ENCODE data around the gene STN1.
"Not testable (repeated sequence)": the region's sequence is repeated elsewhere in the genome, so short reads cannot be mapped to it uniquely, and the experiment has no call there.

The STN1 gene

DNA sequence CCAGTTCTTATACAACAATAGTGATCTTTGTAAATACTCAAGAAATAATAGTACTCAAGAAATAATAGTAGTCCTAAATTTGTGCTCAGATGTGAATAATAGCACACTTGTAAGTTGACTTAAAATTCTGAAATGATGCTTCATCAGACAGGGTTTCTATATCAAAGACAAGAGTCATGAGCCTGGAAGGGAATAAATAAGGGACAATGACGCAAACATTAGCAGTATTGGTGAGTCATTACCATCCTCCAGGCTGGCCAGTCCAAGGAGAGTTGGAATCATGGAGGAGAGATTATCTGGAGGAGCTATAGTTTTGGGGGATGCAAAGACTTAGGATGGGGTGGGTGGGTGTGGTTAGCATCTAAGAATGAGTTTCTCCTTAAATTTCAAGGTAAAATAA lies 56.5 kb downstream of the STN1 start:
- no peak for DNase-seq (ENCODE audit: low spot score)

DNA sequence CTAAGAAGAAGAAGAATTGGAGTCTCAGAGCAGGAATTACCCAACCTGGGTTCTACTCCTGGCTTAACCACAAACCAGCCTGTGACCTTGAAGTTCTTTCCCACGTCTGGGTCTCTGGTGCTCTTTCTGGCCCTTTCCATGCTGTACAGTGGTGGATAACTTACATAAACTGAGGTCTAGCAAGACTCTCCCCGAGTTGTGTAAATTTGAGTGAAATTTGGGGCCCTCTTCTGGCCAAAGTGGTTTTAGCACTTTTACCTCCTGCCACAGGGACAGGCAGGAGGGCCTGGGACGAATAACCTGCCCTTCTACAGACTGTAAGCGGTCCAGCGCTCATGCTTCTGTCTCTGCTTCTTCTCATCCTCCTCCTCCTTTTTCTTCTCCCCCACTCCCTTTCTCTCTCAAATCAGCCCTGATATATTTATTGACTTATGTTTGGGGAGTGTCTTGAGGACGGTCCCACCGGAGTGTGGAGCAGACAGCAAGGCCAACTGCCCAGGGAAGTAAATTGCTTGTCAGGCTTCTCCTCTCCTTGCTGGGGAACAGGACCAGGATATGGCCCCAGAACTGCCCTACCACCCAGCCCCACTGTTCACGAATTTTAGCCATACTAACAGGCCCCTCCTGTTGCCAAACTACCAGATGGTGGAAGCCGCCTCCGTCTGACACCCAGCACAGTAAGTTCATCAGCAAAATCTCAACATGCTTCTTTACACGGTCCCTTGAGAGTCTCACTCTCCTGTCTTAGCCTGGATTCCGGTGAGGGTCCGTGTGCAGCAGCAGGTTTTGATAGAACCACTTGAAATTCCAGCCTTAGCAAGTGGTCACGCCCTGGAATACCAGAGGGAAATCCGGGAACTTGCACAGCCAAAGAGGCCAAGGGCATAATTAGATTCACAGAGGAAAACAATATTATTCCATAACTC lies 58.6 kb downstream of the STN1 start:
- DNase-seq (ENCODE audit: low spot score) = peak; percentile 72

DNA sequence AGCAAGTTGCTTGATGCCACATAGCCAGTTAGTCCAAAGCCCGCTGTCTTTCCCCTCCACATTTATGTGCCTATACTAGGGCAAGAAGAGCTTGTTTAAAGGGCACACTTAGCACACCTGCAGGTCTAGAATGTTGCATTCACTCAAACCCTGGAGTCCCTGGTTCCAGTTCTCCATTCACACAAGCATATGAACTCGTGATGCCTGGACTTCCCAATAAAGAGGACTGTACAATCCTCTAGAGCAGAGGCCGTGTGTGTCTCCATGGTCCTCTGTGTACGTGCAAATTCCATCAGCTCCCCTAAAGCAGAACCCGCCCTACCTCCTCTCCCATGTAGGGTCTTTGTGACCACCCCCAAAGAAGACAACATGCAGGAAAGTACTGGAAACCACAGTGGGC lies 59.6 kb downstream of the STN1 start:
- DNase-seq (ENCODE audit: low spot score) = no peak

DNA sequence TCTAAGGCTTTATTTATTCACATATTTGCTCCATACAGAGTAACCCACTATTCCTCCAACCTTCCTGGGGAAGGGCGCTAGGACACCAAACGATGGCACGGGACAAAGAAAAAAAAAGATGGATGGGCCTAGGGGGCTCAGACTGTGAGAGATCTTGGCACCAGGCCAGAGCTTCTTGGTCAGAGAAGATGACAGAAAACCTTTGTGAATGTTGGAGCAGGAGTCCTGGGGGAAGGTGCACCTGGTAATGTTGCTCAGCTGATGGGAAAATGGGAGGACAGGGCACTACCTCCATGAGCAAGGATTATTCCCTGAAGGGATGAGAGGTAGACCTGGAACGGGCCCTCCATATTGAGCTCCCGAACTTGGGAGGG lies 61.2 kb downstream of the STN1 start:
- no peak for DNase-seq (ENCODE audit: low spot score)

DNA sequence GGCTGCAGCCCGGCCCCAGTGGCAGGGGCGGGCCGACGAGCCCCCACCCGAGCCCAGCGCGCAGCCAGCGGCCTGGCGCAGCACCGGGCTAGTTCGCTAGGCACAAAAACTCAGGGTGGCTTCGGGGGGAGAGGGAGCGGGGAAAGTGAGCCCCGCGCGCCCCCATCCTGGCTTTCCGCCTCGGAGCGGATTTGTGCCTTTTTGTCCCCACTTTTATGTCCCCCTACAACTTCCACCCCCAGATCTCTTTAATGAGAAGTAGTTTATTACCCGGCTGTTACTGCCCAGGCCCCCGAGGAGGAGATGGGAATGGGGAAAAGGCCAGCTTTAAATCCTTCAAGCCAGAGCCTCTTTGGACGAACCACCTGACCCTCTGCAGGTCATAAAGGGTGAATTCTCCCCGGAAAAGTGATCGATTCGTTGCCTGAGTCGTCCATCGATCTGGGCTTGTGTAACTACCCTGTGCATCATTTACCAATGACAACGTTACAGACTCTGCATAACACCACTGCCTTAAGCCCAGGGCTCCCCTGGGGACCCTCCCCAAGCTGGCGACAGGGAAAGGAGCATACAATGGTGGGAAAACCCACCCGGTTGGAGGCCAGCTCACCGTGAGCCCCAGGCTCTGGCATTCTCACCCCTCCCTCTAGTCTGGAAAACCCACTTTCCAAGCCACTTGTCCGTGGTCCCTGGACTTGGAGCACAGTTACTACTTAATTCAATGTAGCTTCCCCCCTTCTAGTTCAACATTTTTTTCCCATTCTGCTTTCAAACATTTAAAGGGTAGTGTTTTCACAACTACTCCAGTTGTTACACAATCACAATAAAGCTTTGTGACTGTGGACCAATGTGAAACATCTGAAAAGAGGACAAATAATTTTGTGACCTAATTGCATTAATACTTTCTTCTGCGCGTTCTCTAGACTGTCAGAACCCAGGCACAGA lies 61.9 kb downstream of the STN1 start:
- no peak for DNase-seq (ENCODE audit: low spot score)

DNA sequence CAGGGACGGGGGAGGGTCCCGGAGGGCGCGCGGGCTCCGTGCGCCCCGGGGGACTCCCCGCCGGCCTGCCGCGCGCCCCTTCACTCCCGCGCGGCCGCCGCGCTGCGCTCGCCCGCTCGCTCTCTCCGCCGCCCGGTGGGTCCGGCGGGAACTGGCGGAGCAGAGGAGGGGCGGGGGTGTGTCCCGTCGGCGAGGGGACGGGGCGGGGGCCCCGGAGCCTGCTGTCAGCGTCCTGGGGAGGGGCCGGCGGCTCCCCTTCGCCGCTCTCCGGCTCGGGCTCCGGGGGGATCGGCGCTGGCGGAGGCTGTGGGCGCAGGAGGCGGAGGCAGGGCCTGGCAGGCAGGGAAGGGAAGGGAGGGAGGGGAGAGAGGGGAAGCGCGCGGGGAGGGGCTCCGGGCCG lies 62.6 kb downstream of the STN1 start, which contains the start of gene SH3PXD2A:
TSS of gene SH3PXD2A (minus strand) at position 153 of the 400 bp plus-strand sequence. CDS start 310 bp downstream, outside the sequence.
- DNase-seq (ENCODE audit: low spot score) = peak; percentile 77

DNA sequence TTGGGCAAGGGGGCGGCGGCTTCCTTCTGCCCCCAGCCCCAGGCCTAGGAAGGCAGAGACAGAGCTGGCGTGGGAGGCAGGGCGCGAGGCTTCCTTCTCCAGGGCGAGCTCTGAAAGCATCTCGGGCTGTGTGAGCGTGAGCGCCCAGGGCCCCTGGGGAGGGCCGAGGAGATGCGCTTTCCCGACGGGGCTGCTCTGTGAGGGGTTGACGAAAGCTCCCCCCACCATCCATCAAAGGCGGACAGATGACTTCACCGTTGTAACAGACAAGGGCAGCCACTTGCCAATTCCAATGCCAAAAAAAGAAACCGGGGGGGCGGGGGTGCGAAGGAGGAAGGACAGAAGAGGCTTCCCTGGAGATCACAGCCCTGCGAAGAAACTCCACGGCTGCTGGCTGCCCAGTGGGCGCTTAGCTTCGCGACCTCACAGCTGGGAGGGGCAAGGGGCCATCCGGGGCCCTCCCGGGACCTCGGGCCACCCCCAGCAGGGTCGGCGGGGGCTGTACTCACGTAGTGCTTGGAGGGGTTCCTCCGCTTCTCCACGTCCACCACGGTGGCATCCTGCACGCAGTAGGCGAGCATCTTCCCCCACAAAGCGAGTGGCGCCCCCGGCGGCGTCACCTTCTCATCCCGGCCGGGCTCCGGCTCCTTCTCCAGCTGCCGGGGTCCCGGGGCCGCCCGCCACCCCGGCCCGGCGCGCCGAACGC lies 63.1 kb downstream of the STN1 start:
- DNase-seq (ENCODE audit: low spot score) = peak; percentile 79

DNA sequence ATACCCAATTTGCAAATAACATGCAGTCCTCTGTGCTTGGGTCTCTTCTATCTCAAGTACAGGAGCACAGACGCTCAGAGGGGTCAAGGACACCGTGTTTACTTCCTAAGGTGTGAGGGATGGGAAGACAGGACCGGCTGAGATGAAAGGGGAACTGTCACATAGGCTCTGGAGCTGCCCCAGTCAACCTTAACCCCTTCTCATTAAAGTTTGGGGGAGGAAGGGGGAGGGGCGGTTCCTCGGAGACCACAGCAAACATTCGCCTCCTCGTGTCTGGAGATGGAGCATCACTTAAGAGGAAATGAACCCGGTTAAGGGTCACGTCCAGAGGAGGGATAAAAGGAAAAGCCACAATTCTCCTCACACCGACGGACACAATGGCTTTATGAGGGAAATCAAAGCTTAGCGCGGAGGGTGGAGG lies 63.7 kb downstream of the STN1 start:
- no peak for DNase-seq (ENCODE audit: low spot score)

DNA sequence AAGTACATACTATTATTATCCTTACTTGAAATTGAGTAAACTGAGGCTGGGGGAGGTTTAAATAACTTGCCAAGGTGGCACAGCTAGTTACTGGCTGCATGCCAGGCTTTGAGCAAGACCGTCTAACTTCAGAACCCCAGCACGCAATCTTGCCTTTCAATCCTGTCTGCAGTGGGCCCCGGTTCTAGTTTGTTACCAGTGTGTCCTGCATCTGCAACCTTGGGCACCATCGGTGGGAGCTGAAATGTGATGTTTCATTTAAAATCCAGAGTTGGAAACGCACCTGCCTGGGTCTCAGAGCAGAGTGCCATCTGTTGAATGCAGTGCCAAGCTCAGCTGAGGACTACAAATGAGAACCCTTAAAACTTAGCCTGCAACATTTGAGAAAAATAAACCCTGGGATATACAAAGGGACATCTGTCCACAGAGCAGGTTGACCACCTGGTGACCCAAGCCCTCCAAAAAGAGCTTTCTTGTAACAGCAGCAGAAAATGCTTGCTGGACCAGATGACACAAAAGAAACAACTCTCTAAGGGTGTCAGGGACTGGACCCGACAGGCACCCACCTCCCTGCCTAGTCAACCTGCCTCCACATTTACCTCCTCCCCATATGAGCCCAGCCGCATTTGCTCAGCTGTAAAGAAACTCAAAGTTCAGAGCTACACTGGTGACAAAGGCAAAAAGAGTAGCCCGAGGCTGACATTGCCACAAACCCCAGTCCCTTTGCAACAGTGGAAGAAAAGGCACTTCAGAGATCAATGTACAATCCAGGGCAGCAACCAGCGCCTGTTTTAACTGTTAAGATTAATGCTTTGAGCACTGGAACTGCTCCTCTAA lies 64.3 kb downstream of the STN1 start:
- no peak for DNase-seq (ENCODE audit: low spot score)

DNA sequence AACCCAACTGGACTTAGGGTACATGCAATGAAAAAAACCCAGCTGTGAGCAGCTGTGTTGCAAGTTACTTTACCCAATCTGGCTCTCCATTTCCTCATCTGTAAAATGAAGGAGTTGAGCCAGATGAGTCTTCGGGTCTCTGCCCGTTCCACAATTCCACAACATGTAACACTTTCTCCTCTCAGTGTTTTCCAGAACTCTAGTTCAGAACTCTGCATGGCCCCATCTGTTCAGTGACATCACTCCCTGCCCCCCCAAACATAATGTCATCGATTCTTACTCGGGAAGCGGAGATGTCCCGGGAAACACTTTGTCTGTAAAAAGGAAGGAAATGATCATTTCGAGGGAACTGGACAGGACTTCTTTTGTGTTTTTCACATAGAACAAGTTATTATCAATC lies 65.1 kb downstream of the STN1 start:
- DNase-seq (ENCODE audit: low spot score) = no peak

DNA sequence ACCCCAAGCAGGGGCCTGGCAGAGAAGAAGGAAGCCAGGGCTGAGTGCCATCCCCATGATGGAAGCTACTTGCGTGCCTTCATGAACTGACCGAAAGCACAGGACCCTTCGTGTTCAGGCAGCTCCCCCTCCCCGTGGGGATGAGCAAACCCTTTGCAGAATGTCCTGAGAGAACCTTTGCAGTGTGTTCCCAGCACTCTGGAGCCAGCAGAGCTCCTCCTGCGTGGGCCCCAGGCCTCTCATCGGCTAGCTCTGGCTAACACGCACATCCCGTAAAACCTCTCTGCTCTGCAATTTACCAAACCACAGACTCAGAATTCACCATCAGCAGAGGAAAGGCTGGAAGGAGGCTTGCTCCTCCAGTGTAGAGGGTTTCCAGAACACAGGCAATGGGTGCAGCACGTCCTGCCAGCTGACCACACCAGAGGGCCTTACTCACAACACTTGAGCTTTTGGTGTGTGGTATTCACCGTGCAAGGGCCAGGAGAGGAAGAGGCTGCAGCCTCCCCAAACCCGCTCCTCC lies 65.7 kb downstream of the STN1 start:
- no peak for DNase-seq (ENCODE audit: low spot score)

DNA sequence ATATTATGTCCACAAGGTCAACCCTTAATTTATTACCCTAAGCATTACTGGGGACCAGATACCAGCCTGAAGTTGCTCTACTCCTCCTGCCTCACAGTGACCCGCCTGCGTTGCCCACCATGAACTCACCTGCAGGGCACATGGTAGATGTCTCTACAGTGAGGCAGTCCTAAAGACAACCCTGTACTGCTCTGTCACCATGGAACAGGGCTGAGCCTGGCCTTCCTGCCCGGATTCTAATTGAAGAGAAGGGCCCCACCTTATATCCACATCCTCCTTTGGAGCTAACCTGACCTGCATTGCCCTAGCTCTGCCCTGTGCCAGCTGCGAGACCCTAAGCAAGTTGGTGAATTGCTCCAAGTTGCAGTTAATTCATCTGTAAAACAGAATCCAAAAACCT lies 66.7 kb downstream of the STN1 start:
- no peak for DNase-seq (ENCODE audit: low spot score)

DNA sequence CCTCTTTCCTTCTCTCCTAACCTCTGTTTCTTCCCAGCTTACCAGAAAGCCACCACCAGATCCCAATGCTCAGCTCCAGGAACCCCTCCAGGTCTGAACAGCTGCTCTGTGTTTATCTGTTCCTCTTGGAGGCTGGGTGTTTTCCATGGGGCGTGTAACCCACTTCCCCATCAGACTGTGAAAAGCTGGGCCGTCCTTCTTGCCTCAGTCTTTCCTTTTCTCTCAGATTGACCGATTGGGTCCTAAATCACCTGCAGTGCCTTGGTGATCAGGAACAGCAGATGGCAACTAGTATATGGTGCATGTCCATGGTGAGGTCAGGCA lies 67.5 kb downstream of the STN1 start:
- DNase-seq (ENCODE audit: low spot score) = no peak

DNA sequence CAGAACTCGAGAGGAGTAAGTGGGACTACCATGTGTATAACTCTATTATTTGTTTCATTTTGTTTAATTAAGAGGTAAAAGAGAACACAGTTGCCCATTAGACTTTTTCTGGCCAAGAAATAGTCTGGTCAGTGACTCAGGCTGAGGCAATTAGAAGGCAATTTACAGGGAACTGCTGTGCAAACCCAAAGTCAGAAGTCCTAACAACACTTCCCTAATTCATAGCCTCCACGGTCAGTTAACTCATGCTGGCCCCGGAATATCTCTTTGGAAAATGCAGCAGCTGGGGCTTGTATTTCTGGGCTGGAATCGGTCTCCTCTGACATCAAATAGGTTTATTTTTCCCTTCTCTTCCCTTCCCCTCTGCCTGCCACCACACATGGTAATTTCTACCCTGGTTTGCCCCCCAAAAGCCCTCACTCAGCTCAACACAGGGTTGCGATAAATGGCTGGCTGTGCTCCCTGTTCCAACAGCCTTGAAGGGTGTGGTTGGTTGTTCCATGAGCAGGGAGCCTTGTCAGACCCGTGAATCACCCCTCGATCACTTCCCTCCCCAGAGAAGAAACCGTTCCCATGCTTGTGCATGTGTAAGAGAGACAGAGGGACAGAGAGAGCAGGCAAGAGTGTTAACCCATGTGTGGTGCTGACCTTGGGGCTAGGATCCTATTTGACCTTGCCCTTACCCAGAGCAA lies 68.0 kb downstream of the STN1 start:
- DNase-seq (ENCODE audit: low spot score) = no peak

DNA sequence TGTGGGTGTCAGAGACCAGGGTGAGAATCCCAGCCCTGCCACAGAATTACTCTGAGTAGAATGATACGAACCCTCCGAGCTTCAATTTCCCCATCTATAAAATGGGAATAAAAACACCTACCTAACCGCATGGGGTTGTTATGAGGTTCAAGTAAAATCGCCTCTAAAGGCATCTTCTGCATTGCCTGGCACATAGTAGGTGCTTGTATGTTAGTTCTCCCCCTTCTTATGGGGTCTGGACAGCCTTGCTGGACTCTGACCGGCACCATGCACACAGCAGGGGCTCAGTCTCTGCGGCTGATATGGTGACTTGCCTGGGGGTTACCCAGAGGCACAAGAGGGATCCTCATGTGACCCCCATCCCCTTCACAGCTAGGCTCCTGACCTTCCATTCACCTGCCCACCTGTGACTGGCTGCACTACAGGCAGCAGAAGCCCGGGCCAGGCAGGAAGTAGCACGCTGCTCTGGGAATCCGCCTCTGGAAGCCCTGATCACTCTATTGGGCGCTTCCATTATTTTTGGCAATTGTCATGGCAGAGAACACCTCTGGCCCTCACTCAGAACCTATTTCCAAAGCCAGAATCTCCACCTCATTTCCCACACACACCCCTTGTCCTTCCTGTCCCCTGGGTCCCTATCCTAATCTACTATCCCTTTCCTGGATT lies 68.6 kb downstream of the STN1 start:
- no peak for DNase-seq (ENCODE audit: low spot score)

DNA sequence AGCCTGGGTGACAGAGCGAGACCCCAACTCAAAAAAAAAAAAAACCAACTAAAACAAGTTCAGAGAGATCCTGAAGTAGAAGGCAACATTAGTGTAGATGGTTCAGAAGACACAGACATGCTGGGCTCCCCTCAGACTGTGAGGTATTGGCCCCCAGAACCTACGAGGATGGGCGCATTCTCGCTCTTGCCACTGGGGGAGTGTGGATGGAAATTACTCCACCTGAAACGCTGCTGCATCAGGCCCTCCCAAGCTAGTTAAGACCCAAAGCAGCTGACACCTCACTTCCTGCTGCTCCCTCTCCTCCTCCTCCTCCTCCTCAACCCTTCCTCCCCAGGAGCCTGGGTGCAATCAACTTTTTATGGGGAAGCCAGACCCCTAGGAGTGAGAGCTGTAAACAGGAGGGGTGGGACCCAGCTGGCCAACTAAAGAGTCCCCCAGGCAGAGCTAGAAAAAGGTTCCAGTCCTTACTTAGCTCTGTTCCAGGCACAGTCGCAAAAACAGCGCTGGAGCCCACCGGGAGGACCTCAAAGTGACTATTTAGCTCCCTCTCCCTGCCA lies 70.0 kb downstream of the STN1 start:
- no peak for DNase-seq (ENCODE audit: low spot score)

DNA sequence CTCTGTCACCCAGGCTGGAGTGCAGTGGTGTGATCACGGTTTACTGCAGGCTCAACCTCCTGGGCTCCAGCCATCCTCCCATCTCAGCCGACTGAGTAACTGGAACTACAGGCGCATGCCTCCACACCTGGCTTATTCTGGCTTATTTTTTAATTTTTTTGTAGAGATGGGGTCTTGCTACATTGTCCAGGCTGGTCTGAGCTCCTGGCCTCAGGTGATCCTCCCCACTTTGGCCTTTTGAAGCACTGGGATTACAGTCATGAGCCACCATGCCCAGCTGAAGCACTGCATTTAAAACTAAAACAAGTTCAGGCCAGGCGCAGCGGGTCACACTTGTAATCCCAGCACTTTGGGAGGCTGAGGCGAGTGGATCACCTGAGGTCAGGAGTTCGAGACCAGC lies 70.6 kb downstream of the STN1 start:
- DNase-seq (ENCODE audit: low spot score) = no peak

DNA sequence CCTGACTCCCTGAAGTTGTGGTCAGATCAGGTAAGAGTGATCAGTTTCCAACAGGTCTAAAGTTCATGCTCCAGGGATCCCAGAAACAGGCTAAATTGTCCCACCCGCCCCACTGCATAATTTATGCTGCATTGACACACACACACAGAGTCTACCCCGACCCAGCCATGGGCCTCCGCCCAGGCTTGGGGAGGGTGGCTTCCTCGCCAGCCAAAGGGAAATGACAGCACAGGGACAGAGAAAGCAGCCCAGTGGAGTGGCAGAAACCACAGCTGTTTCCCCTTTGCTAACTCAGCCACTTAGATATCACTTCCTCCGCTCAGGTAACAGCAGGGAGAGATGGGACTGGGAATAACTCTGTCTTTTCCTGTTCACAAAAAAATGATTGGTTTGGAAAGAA lies 72.0 kb downstream of the STN1 start:
- no peak for DNase-seq (ENCODE audit: low spot score)

DNA sequence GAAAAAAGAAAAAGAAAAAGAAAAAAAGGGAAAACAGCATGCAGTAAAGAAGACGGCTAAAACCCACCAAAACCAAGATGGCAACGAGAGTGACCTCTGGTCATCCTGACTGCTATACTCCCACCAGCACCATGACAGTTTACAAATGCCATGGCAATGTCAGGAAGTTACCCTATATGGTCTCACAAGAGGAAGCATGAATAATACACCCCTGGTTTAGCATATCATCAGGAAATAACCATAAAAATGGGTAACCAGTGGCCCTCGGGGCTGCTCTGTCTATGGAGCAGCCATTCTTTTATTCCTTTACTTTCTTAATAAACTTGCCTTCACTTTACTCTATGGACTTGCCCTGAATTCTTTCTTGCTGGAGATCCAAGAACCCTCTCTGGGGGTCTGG lies 72.6 kb downstream of the STN1 start:
- DNase-seq (ENCODE audit: low spot score) = not testable (repeated sequence)

All from ecto neural progenitor cell (in vitro differentiated cells).